Measurements from ENCODE around the gene MYOF. TPM values are rescaled to one million over a fixed set of nuclear protein-coding genes. Genes with fewer than 3 reads are reported as not detected.
"Not testable (repeated sequence)": the region's sequence is repeated elsewhere in the genome, so short reads cannot be mapped to it uniquely, and the experiment has no call there.

Gene MYOF
- total RNA-seq, 4 donors from 2014 or later: 39.6 to 70.4 (median 59.2) TPM

DNA sequence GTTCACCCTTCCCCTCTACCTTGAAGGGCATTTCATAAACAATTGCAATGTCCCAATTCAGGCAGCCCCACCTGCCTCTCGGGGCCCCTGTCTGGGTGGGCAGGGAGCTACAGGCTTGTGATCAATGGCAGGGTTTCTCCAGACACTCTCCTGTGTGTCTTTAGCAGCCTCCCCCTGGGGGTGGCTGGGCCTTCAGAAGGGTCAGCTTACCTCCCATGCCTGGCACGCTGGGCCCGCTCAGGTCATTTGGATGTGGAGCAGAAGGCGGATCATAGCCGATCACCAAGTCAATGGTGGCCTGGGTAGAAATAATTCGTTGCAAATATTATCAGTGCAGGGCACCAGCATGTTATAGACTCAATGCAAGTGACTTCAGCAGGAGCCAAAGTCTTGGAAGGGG, 56.3 kb downstream of the MYOF start:
- TF ChIP-seq POLR2A (IDR thresholded peaks at IDR 0.05) (no peak), EP300 (IDR thresholded peaks at IDR 0.05) (no peak)
- TF ChIP-seq, protein P1, sequence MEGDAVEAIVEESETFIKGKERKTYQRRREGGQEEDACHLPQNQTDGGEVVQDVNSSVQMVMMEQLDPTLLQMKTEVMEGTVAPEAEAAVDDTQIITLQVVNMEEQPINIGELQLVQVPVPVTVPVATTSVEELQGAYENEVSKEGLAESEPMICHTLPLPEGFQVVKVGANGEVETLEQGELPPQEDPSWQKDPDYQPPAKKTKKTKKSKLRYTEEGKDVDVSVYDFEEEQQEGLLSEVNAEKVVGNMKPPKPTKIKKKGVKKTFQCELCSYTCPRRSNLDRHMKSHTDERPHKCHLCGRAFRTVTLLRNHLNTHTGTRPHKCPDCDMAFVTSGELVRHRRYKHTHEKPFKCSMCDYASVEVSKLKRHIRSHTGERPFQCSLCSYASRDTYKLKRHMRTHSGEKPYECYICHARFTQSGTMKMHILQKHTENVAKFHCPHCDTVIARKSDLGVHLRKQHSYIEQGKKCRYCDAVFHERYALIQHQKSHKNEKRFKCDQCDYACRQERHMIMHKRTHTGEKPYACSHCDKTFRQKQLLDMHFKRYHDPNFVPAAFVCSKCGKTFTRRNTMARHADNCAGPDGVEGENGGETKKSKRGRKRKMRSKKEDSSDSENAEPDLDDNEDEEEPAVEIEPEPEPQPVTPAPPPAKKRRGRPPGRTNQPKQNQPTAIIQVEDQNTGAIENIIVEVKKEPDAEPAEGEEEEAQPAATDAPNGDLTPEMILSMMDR (IDR thresholded peaks at IDR 0.05): no peak
- no peak overlapping the region for H3K4me3 ChIP-seq
- peaks cover 0 to 34% (median 0%) of the 10 kb centered on the region in 3 donors for H3K36me3 ChIP-seq
- 93 to 95% methylated on average over 5 to 6 of the region's 6 CpGs for WGBS, 2 donors
- H3K9me3 ChIP-seq: no peaks in the 10 kb centered on the region
- no peak for DNase-seq (ENCODE audit: low spot score in 2 of 2)
- no peak overlapping the region for H3K27ac ChIP-seq
- H3K27me3 ChIP-seq: no peaks in the 10 kb centered on the region
- peaks cover 0 to 36% (median 2%) of the 10 kb centered on the region in 4 donors for H3K4me1 ChIP-seq

DNA sequence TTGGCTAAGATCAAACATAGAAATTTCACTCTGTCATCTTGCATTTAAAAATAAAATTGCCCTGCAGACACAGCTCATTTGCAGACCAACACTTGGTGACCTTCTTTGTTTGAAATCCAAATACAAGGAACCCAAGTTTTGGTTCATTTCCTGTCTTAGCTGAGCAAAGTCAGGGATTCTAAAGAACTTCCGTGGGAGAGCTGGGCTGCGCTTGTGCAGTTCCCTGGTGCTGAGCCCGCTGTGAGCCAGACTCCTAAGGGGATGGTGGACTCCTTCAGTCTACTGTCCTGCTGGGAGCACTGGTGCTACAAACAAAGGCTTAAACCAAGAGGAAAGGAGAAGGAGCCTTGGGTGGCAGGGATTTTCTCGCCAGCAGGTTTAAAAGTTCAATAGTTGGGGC, 60.0 kb downstream of the MYOF start:
- TF ChIP-seq POLR2A (IDR thresholded peaks at IDR 0.05): no peak
- TF ChIP-seq, protein P1 (IDR thresholded peaks at IDR 0.05): no peak
- no peak for TF ChIP-seq EP300 (IDR thresholded peaks at IDR 0.05)
- DNase-seq (ENCODE audit: low spot score in 2 of 2): no peak
- no peaks in the 10 kb centered on the region for H3K9me3 ChIP-seq
- no peaks in the 10 kb centered on the region for H3K27me3 ChIP-seq
- WGBS, 2 donors: 45 to 46% methylated on average over 4 of the region's 4 CpGs
- H3K27ac ChIP-seq: peak overlapping the region in 3 of 4 donors; percentile 14 to 58 (median 20)
- H3K4me1 ChIP-seq: peaks cover 0 to 35% (median 2%) of the 10 kb centered on the region in 4 donors
- H3K4me3 ChIP-seq: no peak overlapping the region
- peaks cover 0 to 22% (median 0%) of the 10 kb centered on the region in 3 donors for H3K36me3 ChIP-seq

DNA sequence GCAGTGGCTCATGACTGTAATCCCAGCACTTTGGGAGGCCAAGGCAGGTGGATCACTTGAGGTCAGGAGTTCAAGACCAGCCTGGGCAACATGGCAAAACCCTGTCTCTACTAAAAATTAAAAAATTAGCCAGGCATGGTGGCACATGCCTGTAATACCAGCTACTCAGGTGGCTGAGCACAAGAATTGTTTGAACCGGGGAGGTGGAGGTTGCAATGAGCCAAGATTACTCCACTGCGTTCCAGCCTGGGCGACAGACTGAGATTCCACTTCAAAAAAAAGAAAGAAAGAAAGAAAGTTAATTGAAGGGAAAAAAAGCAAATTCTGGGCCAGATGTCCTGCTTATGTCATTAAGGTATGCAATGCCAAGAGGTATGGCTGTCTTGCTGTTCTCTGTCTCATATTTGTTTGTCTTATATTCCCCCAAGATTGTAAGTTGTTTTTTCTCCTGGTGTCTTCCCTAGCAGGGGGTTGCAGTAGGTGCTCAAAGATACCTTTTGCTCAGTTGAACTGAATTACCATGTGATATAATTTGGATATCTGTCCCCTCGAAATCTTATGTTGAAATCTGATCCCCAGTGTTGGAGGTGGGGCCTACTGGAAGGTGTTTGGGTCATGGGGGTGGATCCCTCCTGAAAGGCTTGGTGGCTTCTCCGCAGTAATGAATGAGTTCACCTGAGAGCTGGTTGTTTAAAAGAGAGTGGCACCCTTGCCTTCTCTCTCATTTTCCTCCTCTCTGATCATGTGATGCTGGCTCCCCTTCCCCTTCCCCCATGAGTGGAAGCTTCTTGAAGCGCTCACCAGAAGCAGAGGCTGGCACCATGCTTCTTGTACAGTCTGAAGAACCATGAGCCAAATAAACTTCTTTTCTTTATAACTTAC, 60.9 kb downstream of the MYOF start:
- DNase-seq (ENCODE audit: low spot score in 2 of 2): no peak
- 84 to 89% methylated on average over 6 of the region's 6 CpGs for WGBS, 2 donors
- Histone ChIP-seq H3K36me3 (peaks cover 0 to 22% (median 0%) of the 10 kb centered on the region in 3 donors), H3K9me3 (no peaks in the 10 kb centered on the region), H3K27me3 (no peaks in the 10 kb centered on the region), H3K27ac (peak overlapping the region in 2 of 4 donors; percentile 5 to 58), H3K4me1 (peaks cover 0 to 31% (median 2%) of the 10 kb centered on the region in 4 donors), H3K4me3 (no peak overlapping the region)
- TF ChIP-seq EP300 (IDR thresholded peaks at IDR 0.05) (no peak), POLR2A (IDR thresholded peaks at IDR 0.05) (no peak)
- TF ChIP-seq, protein P1 (IDR thresholded peaks at IDR 0.05): no peak

DNA sequence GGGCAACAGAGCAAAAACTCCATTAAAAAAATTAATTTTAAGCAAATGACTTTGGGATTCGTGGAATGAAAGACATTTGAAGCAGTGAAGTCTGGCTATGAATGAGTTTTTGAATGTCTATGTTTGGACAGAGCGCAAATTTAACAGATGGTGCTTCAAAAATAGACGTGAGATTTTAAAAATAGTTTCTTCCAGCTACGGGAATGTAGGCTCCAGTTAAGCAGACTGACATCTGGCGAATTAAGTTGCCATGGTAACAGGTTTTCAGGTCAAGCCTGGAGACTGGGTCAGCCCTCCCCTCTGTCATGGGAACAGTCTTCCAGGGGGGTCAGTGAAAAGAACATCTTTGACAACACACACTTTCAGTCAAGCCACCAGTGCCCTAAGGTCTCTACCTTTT, 62.0 kb downstream of the MYOF start:
- peaks cover 0 to 11% (median 0%) of the 10 kb centered on the region in 3 donors for H3K36me3 ChIP-seq
- no peak overlapping the region for H3K4me3 ChIP-seq
- H3K27me3 ChIP-seq: no peaks in the 10 kb centered on the region
- no peak for DNase-seq (ENCODE audit: low spot score in 2 of 2)
- peaks cover 0 to 31% (median 2%) of the 10 kb centered on the region in 4 donors for H3K4me1 ChIP-seq
- no peaks in the 10 kb centered on the region for H3K9me3 ChIP-seq
- no peak for TF ChIP-seq POLR2A (IDR thresholded peaks at IDR 0.05)
- peak in 1 of 2 donors; percentile 15 for TF ChIP-seq EP300 (IDR thresholded peaks at IDR 0.05)
- TF ChIP-seq, protein P1 (IDR thresholded peaks at IDR 0.05): no peak
- WGBS, 2 donors: 40 to 48% methylated on average over 5 of the region's 5 CpGs
- H3K27ac ChIP-seq: peak overlapping the region in 1 of 4 donors; percentile 58

DNA sequence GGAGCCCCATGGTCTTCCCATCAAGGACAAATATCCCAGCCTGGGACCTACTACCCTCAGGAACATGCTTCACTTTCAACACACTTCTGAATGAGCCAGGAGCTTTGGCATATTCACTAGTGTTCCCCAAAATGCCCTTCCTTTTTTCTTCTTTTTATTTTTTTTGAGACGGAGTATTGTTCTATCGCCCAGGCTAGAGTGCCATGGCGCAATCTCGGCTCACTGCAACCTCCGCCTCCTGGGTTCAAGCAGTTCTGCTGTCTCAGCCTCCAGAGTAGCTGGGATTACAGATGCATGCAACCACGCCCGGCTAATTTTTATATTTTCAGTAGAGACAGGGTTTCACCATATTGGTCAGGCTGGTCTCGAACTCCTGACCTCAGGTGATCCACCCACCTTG, 63.1 kb downstream of the MYOF start:
- DNase-seq (ENCODE audit: low spot score in 2 of 2); H3K27ac ChIP-seq; H3K9me3 ChIP-seq; H3K4me3 ChIP-seq; H3K27me3 ChIP-seq; H3K36me3 ChIP-seq: not testable (repeated sequence)
- 88 to 89% methylated on average over 8 of the region's 8 CpGs for WGBS, 2 donors
- H3K4me1 ChIP-seq: peaks cover 0 to 31% (median 2%) of the 10 kb centered on the region in 4 donors
